Adrenal gland (tissue), 5 donors: ENCODE results near the gene TSPAN5.

Experiments
- CTCF ChIP-seq, 6 experiments: fragments of 450-650 bp in 4 of 6; fragments of 200-600 bp in 2 of 6; sonication (generic) in 1 of 6; IDR thresholded peaks; 1 replicate in 5 of 6; 2 replicates in 1 of 6; pipeline versions ENCODE4 v1.5.1 to v1.8.0; 2016 to 2021; ENCODE audit warnings: antibody characterized with exemption in 6 of 6, mild to moderate bottlenecking in 2 of 6, moderate library complexity in 1 of 6
- POLR2A ChIP-seq, 2 donors: fragments of 450-650 bp; IDR thresholded peaks; one replicate each; pipeline ENCODE4 v1.6.1; 2017; ENCODE audit warnings: antibody characterized with exemption in 2 of 2, mild to moderate bottlenecking in 2 of 2, moderate library complexity in 1 of 2
- donor health status: DM: no; HTN: no; CAD: no.

- TF ChIP-seq CTCF (IDR thresholded peaks at IDR 0.05), result no peak
- no peak for TF ChIP-seq POLR2A (IDR thresholded peaks at IDR 0.05)
These were observed 39.7 kb downstream of the TSPAN5 start for GRCh38 chr4:98618680-98619079.
